Body of pancreas (tissue), 4 donors: ENCODE data around the gene ARHGAP42.

Experiments used
- CTCF ChIP-seq, 7 experiments: fragments of 450-650 bp in 4 of 7; fragments of 200-600 bp in 3 of 7; sonication (generic) in 3 of 7; IDR thresholded peaks; one replicate each; pipeline ENCODE4 v1.5.1; 2016 to 2019; ENCODE audit warnings: antibody characterized with exemption in 7 of 7
- POLR2A ChIP-seq, 3 donors: fragments of 450-650 bp; IDR thresholded peaks; one replicate each; pipeline ENCODE4 v1.6.1; 2016; ENCODE audit warnings: antibody characterized with exemption in 3 of 3, mild to moderate bottlenecking in 2 of 3

DNA sequence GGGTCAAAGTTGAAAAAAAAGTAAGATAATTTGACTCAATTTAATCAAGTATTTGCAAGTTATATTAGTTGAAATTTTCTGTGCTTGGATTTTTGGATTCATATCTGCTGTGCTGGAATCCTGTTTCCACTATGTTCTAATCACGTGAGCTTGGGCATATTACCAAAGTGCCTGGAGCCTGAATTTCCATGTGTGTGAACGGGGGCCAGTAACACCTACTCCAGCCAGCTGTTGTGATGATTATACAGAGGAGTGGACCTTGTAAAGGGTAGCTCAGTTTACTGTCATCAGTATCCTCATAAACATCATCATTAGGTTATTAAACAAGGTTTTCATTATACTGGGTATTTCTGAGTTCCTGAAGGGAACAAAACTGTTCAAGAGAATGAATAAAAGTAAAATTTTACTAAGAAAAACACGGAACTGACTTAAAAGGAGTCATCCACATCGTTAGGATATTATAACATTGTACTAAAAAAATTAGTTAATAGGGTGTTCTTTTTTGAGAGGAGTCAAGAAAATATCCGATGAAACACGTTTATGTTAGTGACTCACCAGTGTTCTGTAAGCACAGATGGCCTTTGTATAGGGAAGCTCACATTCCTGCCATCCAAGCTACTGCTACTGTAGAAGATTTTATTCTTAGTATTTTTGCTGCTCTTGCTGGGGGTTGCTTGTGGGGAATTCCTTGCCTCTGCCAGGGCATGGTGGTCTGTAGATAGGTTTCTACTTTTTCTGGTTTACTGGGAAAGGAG lies 144.1 kb downstream of the ARHGAP42 start:
- TF ChIP-seq POLR2A (IDR thresholded peaks at IDR 0.05), result no peak
- no peak for TF ChIP-seq CTCF (IDR thresholded peaks at IDR 0.05)
